Right lobe of liver (tissue), 4 donors: ENCODE data around the gene PAN2.

ENCODE experiments used
- CTCF ChIP-seq, 4 donors: fragments of 200-600 bp in 3 of 4; fragments of 450-650 bp in 1 of 4; IDR thresholded peaks; one replicate each; pipeline versions ENCODE4 v1.5.1 to v1.8.0; 2016 to 2022; ENCODE audit warnings: antibody characterized with exemption in 4 of 4, mild to moderate bottlenecking in 2 of 4
- POLR2A ChIP-seq: fragments of 450-650 bp; IDR thresholded peaks from one replicate; pipeline ENCODE4 v1.6.1; 2017; ENCODE audit warnings: antibody characterized with exemption, mild to moderate bottlenecking
- donor health status: DM: no; HTN: no; CAD: no.
- donor health status: DM: no; HTN: no; CAD: no.
- donor health status: DM: no; HTN: yes; CAD: no.

GRCh38 chr12:56333197-56333678 lies 562 bp downstream of the PAN2 start:
- TF ChIP-seq CTCF (IDR thresholded peaks at IDR 0.05) (no peak), POLR2A (no peak)
